ENCODE data around the gene CNNM1. TPM values are rescaled to one million over a fixed set of nuclear protein-coding genes. Genes with fewer than 3 reads are reported as not detected.

The CNNM1 gene
- total and polyA plus RNA-seq, 2 experiments from 2014 or later: 1.1 to 2.1 TPM

GRCh38 chr10:99443500-99443899 is 114.3 kb downstream of the CNNM1 start:
- Histone ChIP-seq H2AFZ (no peak overlapping the region), H3K9me3 (ENCODE audit: low read depth) (no peaks in the 10 kb centered on the region), H3K79me2 (ENCODE audit: insufficient read depth) (no peaks in the 10 kb centered on the region), H3K9me2 (ENCODE audit: insufficient read depth) (no peaks in the 10 kb centered on the region), H3F3A (ENCODE audit: insufficient read depth) (no peaks in the 10 kb centered on the region), H3K27me3 (replicated peaks; ENCODE audit: insufficient read depth) (peaks cover 23% of the 10 kb centered on the region), H3K4me1 (ENCODE audit: insufficient read depth) (no peaks in the 10 kb centered on the region), H3K27ac (no peak overlapping the region), H3K4me3 (no peak overlapping the region), H4K20me1 (ENCODE audit: insufficient read depth) (no peaks in the 10 kb centered on the region), H3K4me2 (ENCODE audit: unreplicated experiment) (no peak overlapping the region), H3K36me3 (ENCODE audit: low read depth) (no peaks in the 10 kb centered on the region), H3K9ac (no peak overlapping the region)
- no peak for TF ChIP-seq EZH2phosphoT487 (IDR thresholded peaks at IDR 0.05; ENCODE audit: insufficient read depth, low read depth)
- TF ChIP-seq EZH2 (IDR thresholded peaks at IDR 0.05; ENCODE audit: insufficient read depth, poor library complexity, severe bottlenecking): no peak
- 71 to 79% methylated on average over 3 of the region's 3 CpGs for WGBS, 2 experiments (ENCODE audit: low coverage in 1 of 2, low lambda C conversion rate in 2 of 2, missing lambda C conversion rate in 2 of 2)
- DNase-seq: no peak
- in situ Hi-C loops (cut with MboI): no loop called here

Other genes with a start within 250 kb of the CNNM1 start
- gene HPSE2, start 93.5 kb upstream of the CNNM1 start, total RNA-seq (2014; rRNA removed; shearing (Covaris generic)): not detected in 2 replicates
- not detected in 2 replicates for gene HPSE2, start 93.5 kb upstream of the CNNM1 start, polyA plus RNA-seq (2016; fragmentation: Nextera tagmentation; extraction: Ambion mirVana)
- 19.1 and 39.6 TPM in 2 replicates for gene GOT1, start 101.3 kb downstream of the CNNM1 start, total RNA-seq (2014; rRNA removed; shearing (Covaris generic))
- gene GOT1, start 101.3 kb downstream of the CNNM1 start, polyA plus RNA-seq (2016; fragmentation: Nextera tagmentation; extraction: Ambion mirVana): 62.7 and 63.7 TPM in 2 replicates
- gene NKX2-3, start 203.6 kb downstream of the CNNM1 start, total RNA-seq (2014; rRNA removed; shearing (Covaris generic)): not detected in 2 replicates
- gene NKX2-3, start 203.6 kb downstream of the CNNM1 start, polyA plus RNA-seq (2016; fragmentation: Nextera tagmentation; extraction: Ambion mirVana): not detected in 2 replicates